WTC11 (cell line): ENCODE data around the gene MTFP1.

ENCODE experiments used
- CREB1 ChIP-seq: sonication (generic); formaldehyde crosslinking; IDR thresholded peaks from 2 replicates; pipeline ENCODE4 v1.8.0; 2023; ENCODE audit warnings: mild to moderate bottlenecking, missing genetic modification reagents
- ETV6 ChIP-seq: sonication (generic); formaldehyde crosslinking; IDR thresholded peaks from 2 replicates; pipeline ENCODE4 v1.8.1; 2022; ENCODE audit warnings: mild to moderate bottlenecking, missing genetic modification reagents
- FOXP1 ChIP-seq: sonication (generic); formaldehyde crosslinking; IDR thresholded peaks from 2 replicates; pipeline ENCODE4 v1.8.0; 2022; ENCODE audit warnings: missing genetic modification reagents, mild to moderate bottlenecking, moderate library complexity, borderline replicate concordance
- TEAD4 ChIP-seq: sonication (generic); formaldehyde crosslinking; IDR thresholded peaks from 2 replicates; pipeline ENCODE4 v1.8.0; 2022; ENCODE audit warnings: mild to moderate bottlenecking, missing genetic modification reagents
- ZNF121 ChIP-seq: sonication (generic); formaldehyde crosslinking; IDR thresholded peaks from 2 replicates; pipeline ENCODE4 v1.8.0; 2023; ENCODE audit warnings: missing genetic modification reagents
- ZNF138 ChIP-seq: sonication (generic); formaldehyde crosslinking; conservative IDR thresholded peaks from 2 replicates; pipeline ENCODE4 v1.8.1; 2022; ENCODE audit warnings: mild to moderate bottlenecking, moderate library complexity, missing genetic modification reagents
- ZNF317 ChIP-seq: sonication (generic); formaldehyde crosslinking; IDR thresholded peaks from 2 replicates; pipeline ENCODE4 v1.8.1; 2023; ENCODE audit warnings: low read depth, mild to moderate bottlenecking, moderate library complexity, missing genetic modification reagents, borderline replicate concordance
- TF ChIP-seq, protein P1 (sequence below): sonication (generic); formaldehyde crosslinking; IDR thresholded peaks from 2 replicates; pipeline ENCODE4 v1.8.1; 2023; ENCODE audit warnings: mild to moderate bottlenecking, missing genetic modification reagents, borderline replicate concordance
- TF ChIP-seq, protein P2 (sequence below): fragments of 200-600 bp; IDR thresholded peaks from 2 replicates; pipeline ENCODE4 v1.8.0; 2022; ENCODE audit warnings: antibody characterized with exemption

DNA sequence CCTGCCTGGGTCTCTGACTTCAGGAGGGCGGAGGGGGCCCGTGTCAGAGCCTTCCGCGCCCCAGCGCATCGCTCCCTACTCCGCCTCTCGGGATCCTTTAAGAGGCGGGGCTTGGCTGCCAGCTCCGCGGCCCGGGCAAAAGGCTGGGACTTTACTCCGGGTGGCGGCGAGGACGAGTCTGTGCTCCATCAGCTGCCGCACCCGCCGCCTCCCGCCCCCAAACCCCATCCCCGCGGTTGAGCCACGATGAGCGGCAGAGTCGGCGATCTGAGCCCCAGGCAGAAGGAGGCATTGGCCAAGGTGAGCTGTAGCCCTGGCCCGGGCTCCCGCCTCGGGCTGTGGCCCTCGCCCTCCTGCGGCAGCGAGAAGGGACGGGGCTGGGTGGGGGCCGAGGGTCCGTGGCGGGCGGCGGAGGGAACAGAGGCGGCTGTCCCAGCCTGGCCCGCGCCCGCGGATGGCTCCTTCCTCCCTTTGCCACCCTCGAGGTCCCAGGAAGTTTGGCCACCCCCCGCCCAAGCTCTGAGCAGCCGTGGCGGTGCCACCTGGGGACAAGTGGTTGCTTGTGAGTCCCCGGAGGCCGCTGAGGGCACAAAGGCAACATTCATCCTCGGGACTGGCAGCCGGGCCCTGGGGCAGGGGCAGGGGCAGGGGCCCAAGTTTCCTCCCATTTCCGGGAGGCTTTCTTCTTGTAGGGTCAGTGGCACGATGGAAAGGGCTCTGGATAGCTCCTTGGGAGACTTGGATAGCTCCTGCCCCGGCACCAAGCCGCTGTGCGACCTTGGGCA, 28.5 kb upstream of the MTFP1 start, which contains the start of gene SEC14L2:
- no peak for TF ChIP-seq ZNF317 (CRISPR knock-in tag)
- TF ChIP-seq, protein P1, sequence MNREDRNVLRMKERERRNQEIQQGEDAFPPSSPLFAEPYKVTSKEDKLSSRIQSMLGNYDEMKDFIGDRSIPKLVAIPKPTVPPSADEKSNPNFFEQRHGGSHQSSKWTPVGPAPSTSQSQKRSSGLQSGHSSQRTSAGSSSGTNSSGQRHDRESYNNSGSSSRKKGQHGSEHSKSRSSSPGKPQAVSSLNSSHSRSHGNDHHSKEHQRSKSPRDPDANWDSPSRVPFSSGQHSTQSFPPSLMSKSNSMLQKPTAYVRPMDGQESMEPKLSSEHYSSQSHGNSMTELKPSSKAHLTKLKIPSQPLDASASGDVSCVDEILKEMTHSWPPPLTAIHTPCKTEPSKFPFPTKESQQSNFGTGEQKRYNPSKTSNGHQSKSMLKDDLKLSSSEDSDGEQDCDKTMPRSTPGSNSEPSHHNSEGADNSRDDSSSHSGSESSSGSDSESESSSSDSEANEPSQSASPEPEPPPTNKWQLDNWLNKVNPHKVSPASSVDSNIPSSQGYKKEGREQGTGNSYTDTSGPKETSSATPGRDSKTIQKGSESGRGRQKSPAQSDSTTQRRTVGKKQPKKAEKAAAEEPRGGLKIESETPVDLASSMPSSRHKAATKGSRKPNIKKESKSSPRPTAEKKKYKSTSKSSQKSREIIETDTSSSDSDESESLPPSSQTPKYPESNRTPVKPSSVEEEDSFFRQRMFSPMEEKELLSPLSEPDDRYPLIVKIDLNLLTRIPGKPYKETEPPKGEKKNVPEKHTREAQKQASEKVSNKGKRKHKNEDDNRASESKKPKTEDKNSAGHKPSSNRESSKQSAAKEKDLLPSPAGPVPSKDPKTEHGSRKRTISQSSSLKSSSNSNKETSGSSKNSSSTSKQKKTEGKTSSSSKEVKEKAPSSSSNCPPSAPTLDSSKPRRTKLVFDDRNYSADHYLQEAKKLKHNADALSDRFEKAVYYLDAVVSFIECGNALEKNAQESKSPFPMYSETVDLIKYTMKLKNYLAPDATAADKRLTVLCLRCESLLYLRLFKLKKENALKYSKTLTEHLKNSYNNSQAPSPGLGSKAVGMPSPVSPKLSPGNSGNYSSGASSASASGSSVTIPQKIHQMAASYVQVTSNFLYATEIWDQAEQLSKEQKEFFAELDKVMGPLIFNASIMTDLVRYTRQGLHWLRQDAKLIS (CRISPR knock-in tag) = no peak
- TF ChIP-seq ZNF121 = no peak
- TF ChIP-seq, protein P2, sequence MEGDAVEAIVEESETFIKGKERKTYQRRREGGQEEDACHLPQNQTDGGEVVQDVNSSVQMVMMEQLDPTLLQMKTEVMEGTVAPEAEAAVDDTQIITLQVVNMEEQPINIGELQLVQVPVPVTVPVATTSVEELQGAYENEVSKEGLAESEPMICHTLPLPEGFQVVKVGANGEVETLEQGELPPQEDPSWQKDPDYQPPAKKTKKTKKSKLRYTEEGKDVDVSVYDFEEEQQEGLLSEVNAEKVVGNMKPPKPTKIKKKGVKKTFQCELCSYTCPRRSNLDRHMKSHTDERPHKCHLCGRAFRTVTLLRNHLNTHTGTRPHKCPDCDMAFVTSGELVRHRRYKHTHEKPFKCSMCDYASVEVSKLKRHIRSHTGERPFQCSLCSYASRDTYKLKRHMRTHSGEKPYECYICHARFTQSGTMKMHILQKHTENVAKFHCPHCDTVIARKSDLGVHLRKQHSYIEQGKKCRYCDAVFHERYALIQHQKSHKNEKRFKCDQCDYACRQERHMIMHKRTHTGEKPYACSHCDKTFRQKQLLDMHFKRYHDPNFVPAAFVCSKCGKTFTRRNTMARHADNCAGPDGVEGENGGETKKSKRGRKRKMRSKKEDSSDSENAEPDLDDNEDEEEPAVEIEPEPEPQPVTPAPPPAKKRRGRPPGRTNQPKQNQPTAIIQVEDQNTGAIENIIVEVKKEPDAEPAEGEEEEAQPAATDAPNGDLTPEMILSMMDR = no peak
- TF ChIP-seq ZNF138 (CRISPR knock-in tag) = no peak
- TF ChIP-seq CREB1 (CRISPR knock-in tag) = no peak
- peak; percentile 35; the same call in 1 of the 2 replicates for TF ChIP-seq FOXP1
- TF ChIP-seq TEAD4 (CRISPR knock-in tag) = no peak
- no peak for TF ChIP-seq ETV6 (CRISPR knock-in tag)
